Measurements from ENCODE around the gene GANAB.
"Not testable (repeated sequence)": the region's sequence is repeated elsewhere in the genome, so short reads cannot be mapped to it uniquely, and the experiment has no call there.

Gene GANAB

DNA sequence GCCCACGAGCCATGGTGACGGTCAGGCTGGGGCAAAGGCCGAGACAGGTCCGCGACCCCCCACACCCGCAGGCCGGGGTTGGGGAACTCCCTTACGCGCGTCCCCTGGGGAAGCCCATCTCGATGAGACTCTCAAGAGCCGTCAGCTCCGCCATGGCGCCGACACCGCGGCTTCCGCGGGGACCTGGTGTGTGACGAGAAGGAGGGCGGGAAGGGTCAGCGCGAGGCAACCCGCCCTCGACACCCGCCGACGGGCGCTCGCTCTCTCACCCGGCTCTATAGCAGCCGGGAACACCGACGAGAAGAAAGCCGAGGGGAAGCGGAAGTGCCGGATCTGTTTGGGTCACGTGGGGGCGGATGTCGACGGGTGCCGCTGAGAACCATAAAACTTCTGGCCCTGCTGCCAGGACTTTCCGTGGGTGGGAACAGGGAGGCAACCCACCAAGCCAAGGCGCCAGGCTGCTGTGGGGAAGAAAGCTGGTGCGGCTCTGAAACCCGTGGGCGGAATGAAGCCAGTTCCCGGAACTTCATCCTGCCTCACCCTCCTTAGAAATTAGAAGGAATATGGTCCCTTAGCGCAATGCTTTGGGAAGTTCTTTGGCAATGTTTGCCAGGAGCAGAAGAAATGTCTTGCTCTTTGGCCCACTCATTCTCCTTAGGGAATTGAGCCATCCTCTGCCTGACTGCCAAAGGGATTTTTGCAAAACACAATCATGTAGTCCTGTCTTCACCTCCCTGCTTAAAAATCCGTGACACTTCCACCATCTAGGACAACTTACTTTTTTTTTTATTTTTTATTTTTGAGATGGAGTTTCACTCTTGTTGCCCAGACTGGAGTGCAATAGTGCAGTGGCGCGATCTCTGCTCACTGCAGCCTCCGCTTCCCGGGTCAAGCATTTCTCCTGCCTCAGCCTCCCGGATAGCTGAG lies 32.6 kb upstream of the GANAB start, which contains the start of gene UBXN1:
TSS of gene UBXN1 (minus strand) at position 304 of the 927 bp plus-strand sequence. CDS start at position 154, 150 bp downstream.
- peak; percentile 38 for FAIRE-seq

DNA sequence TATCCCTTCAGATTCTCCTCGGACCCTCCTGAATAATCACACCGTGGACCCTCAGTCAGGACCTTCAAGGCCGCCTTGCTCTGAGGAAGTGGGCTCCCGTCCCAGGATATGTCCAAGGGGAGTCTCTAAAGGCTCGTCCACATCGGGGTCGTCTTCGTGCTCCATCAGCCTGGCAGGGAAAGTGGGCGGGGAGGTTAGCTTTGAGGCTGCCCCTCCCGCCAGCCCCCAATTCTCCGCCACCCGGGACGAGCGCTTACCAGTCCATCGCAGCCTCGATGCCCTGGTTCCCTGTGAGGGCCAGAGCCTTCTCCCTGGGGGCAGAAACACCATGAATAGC lies 32.0 kb upstream of the GANAB start:
- DNase-seq (ENCODE audit: insufficient read length, low spot score): no peak
- no peak for FAIRE-seq
- TF ChIP-seq POLR2AphosphoS5 (IDR thresholded peaks at IDR 0.05; ENCODE audit: low read depth, low read length) (no peak), SPI1 (IDR thresholded peaks at IDR 0.05; ENCODE audit: low read depth, low read length) (0 out of 2 replicates have a peak, but pooled peaks have one; percentile 18), PAX5 (IDR thresholded peaks at IDR 0.05; ENCODE audit: insufficient read depth, low read length, severe bottlenecking) (no peak), POLR2A (IDR thresholded peaks at IDR 0.05; ENCODE audit: low read depth, low read length) (no peak), POU2F2 (IDR thresholded peaks at IDR 0.05; ENCODE audit: low read depth, low read length) (no peak), TAF1 (IDR thresholded peaks at IDR 0.05; ENCODE audit: low read depth, low read length) (no peak)

More for the DNA sequence above, 32.6 kb upstream of the GANAB start, which contains the start of gene UBXN1:
- DNase-seq (ENCODE audit: insufficient read length, low spot score): peak; percentile 93
- no peak for TF ChIP-seq PAX5 (IDR thresholded peaks at IDR 0.05; ENCODE audit: insufficient read depth, low read length, severe bottlenecking)
- peak; percentile 88 for TF ChIP-seq POLR2AphosphoS5 (IDR thresholded peaks at IDR 0.05; ENCODE audit: low read depth, low read length)
- TF ChIP-seq POU2F2 (IDR thresholded peaks at IDR 0.05; ENCODE audit: low read depth, low read length): peak; percentile 58
- peak; percentile 88 for TF ChIP-seq SPI1 (IDR thresholded peaks at IDR 0.05; ENCODE audit: low read depth, low read length)
- peak; percentile 94 for TF ChIP-seq POLR2A (IDR thresholded peaks at IDR 0.05; ENCODE audit: low read depth, low read length)
- TF ChIP-seq TAF1 (IDR thresholded peaks at IDR 0.05; ENCODE audit: low read depth, low read length): peak; percentile 64

DNA sequence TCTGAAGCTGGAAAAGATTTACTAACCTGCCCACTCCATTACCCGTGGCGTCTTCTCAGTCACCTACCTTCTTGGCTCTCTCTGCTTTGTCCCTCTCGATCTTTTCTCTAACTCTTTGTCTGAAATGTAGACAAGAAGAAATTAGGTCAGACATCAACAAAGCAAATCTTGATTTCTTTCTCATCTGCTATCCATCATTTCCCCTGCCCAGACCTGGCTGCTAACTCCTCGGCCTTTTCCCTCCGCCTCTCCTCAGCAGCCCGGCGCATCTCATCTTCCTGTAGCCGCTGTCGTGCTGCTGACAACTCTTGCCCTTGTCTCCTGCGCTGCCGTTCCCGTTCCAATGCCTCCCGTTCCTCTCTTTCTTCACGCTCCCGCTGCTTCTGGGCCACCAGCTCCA lies 31.3 kb upstream of the GANAB start:
- no peak for DNase-seq (ENCODE audit: insufficient read length, low spot score)
- no peak for FAIRE-seq
- TF ChIP-seq TAF1 (IDR thresholded peaks at IDR 0.05; ENCODE audit: low read depth, low read length) (no peak), POLR2A (IDR thresholded peaks at IDR 0.05; ENCODE audit: low read depth, low read length) (no peak), SPI1 (IDR thresholded peaks at IDR 0.05; ENCODE audit: low read depth, low read length) (no peak), POU2F2 (IDR thresholded peaks at IDR 0.05; ENCODE audit: low read depth, low read length) (no peak), PAX5 (IDR thresholded peaks at IDR 0.05; ENCODE audit: insufficient read depth, low read length, severe bottlenecking) (no peak), POLR2AphosphoS5 (IDR thresholded peaks at IDR 0.05; ENCODE audit: low read depth, low read length) (no peak)

DNA sequence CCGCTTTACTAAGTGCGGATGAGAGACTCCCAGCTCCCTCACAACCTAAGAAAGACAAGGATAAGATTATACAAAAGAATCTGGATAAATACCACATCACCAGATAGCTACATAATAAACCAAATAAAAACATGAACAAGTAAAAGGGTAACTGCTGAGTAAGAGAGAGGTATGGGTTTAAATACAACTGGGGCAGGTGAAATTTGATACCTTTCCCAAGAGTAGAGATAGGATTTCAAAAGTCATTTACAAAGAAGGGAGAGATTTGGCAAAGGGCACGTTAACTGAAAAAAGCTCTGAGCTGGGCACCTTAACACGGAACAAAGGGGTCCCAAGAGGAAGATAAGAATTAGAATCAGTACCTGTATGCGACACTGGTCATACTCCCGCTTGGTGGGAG lies 30.7 kb upstream of the GANAB start:
- no peak for FAIRE-seq
- DNase-seq (ENCODE audit: insufficient read length, low spot score): no peak

DNA sequence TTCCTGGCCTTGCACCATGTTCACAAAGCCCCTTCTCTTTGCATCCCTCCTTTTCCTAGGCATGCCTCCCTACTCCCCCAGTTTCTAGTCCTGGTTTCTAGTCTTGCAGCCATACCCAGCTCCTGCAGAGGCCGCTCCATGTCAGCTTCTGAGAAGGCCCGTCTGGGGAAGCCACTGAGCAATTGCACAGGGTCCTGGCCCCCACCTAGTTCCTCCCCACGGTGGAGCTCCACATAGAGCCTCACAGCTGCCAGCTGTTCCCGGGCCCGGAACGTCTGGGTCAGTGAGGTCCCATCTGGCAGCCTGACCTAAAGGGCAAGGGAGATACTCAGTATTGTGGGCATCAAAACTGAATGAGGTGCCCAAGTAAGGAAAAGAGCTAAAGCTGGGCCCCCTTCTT lies 30.3 kb upstream of the GANAB start:
- FAIRE-seq: no peak
- no peak for DNase-seq (ENCODE audit: insufficient read length, low spot score)
- TF ChIP-seq POU2F2 (IDR thresholded peaks at IDR 0.05; ENCODE audit: low read depth, low read length): no peak
- no peak for TF ChIP-seq TAF1 (IDR thresholded peaks at IDR 0.05; ENCODE audit: low read depth, low read length)
- no peak for TF ChIP-seq POLR2AphosphoS5 (IDR thresholded peaks at IDR 0.05; ENCODE audit: low read depth, low read length)
- TF ChIP-seq POLR2A (IDR thresholded peaks at IDR 0.05; ENCODE audit: low read depth, low read length): no peak
- no peak for TF ChIP-seq PAX5 (IDR thresholded peaks at IDR 0.05; ENCODE audit: insufficient read depth, low read length, severe bottlenecking)
- TF ChIP-seq SPI1 (IDR thresholded peaks at IDR 0.05; ENCODE audit: low read depth, low read length): no peak

More for the DNA sequence above, 30.7 kb upstream of the GANAB start:
- TF ChIP-seq POLR2AphosphoS5 (IDR thresholded peaks at IDR 0.05; ENCODE audit: low read depth, low read length): no peak
- no peak for TF ChIP-seq PAX5 (IDR thresholded peaks at IDR 0.05; ENCODE audit: insufficient read depth, low read length, severe bottlenecking)
- no peak for TF ChIP-seq TAF1 (IDR thresholded peaks at IDR 0.05; ENCODE audit: low read depth, low read length)
- no peak for TF ChIP-seq POU2F2 (IDR thresholded peaks at IDR 0.05; ENCODE audit: low read depth, low read length)
- TF ChIP-seq POLR2A (IDR thresholded peaks at IDR 0.05; ENCODE audit: low read depth, low read length): no peak
- no peak for TF ChIP-seq SPI1 (IDR thresholded peaks at IDR 0.05; ENCODE audit: low read depth, low read length)

DNA sequence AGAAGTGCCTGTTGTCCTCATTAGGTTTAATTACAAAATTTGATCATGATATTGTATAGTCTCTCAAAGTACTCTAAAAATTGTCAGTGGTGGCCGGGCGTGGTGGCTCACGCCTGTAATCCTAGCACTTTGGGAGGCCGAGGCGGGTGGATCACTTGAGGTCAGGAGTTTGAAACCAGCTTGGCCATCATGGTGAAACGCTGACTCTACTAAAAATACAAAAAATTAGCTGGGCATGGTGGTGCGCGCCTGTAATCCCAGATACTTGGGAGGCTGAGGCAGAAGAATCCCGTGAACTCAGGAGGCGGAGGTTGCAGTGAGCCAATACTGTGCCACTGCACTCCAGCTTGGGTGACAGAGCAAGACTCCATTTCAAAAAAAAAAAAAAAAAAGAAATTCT lies 29.0 kb upstream of the GANAB start:
- not testable (repeated sequence) for DNase-seq (ENCODE audit: insufficient read length, low spot score); FAIRE-seq

DNA sequence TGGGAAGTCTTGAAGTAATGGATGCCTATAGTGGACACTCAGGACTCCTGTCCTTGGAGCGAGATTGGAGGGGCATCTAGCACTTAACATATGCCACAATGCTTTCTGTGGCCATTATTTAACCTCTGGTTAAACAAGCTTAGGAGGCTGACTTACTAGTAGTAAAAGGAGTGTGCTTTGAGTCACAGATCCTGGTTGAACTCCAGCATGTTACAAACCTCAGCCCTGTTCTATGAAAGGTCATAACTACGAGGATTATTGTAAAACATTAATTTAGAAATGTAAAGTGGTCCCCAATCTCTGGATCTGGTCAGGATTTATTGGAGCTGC lies 26.7 kb upstream of the GANAB start:
- no peak for DNase-seq (ENCODE audit: insufficient read length, low spot score)
- TF ChIP-seq PAX5 (IDR thresholded peaks at IDR 0.05; ENCODE audit: insufficient read depth, low read length, severe bottlenecking) (no peak), SPI1 (IDR thresholded peaks at IDR 0.05; ENCODE audit: low read depth, low read length) (no peak), POLR2AphosphoS5 (IDR thresholded peaks at IDR 0.05; ENCODE audit: low read depth, low read length) (no peak), TAF1 (IDR thresholded peaks at IDR 0.05; ENCODE audit: low read depth, low read length) (no peak), POU2F2 (IDR thresholded peaks at IDR 0.05; ENCODE audit: low read depth, low read length) (no peak), POLR2A (IDR thresholded peaks at IDR 0.05; ENCODE audit: low read depth, low read length) (no peak)
- no peak for FAIRE-seq

DNA sequence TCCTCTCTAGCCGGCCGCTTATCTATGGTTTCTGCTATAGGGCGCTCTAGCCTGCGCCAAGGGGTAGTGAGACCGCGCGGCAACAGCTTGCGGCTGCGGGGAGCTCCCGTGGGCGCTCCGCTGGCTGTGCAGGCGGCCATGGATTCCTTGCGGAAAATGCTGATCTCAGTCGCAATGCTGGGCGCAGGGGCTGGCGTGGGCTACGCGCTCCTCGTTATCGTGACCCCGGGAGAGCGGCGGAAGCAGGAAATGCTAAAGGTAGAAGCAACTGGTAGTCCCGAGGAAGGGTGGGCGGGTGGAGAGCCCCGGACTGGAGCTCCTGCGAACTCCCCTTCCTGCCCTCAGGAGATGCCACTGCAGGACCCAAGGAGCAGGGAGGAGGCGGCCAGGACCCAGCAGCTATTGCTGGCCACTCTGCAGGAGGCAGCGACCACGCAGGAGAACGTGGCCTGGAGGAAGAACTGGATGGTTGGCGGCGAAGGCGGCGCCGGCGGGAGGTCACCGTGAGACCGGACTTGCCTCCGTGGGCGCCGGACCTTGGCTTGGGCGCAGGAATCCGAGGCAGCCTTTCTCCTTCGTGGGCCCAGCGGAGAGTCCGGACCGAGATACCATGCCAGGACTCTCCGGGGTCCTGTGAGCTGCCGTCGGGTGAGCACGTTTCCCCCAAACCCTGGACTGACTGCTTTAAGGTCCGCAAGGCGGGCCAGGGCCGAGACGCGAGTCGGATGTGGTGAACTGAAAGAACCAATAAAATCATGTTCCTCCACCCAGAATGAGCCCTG lies 25.4 kb upstream of the GANAB start, which contains the start of the genes LBHD1 and UQCC3:
TSS of gene LBHD1 (minus strand) at position 660 of the 782 bp plus-strand sequence. CDS start 2,236 bp downstream, outside the sequence.
TSS of gene UQCC3 (plus strand) at position 66 of the 782 bp plus-strand sequence. CDS start at position 139, 73 bp downstream.
- FAIRE-seq (peak; percentile 41), DNase-seq (ENCODE audit: insufficient read length, low spot score) (peak; percentile 85)
- TF ChIP-seq POLR2A (IDR thresholded peaks at IDR 0.05; ENCODE audit: low read depth, low read length): peak; percentile 89
- peak; percentile 94 for TF ChIP-seq POLR2AphosphoS5 (IDR thresholded peaks at IDR 0.05; ENCODE audit: low read depth, low read length)
- no peak for TF ChIP-seq PAX5 (IDR thresholded peaks at IDR 0.05; ENCODE audit: insufficient read depth, low read length, severe bottlenecking)
- peak; percentile 73; the same call in 1 of the 2 replicates for TF ChIP-seq POU2F2 (IDR thresholded peaks at IDR 0.05; ENCODE audit: low read depth, low read length)
- TF ChIP-seq TAF1 (IDR thresholded peaks at IDR 0.05; ENCODE audit: low read depth, low read length): peak; percentile 64

DNA sequence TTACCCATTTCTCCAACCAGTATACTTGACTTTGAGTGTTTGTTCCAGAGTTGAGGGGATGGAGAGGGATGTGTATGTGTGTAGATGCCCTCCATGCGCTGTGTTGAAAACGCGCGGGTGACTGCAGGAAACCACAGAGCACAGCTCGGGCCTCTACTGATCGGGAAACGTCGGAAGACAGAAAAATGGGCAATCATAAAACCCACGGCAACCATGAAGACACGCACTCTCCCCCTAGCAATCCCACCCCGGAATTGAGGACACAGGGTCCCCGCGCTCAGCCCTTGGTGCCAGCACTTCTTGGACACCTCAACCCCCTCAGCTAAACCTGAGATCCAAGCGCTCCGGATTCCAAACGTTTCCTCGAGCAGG lies 24.8 kb upstream of the GANAB start:
- TF ChIP-seq POLR2A (IDR thresholded peaks at IDR 0.05; ENCODE audit: low read depth, low read length) (0 out of 2 replicates have a peak, but pooled peaks have one; percentile 37), POU2F2 (IDR thresholded peaks at IDR 0.05; ENCODE audit: low read depth, low read length) (no peak)
- FAIRE-seq (no peak), DNase-seq (ENCODE audit: insufficient read length, low spot score) (no peak)

Measured in GM12891 (cell line).